ENCODE measurements around the gene WFDC10B.

GRCh38 chr20:45704969-45705637 lies at the start of gene WFDC10B:
- no peak for TF ChIP-seq POLR2AphosphoS5 (IDR thresholded peaks at IDR 0.05; ENCODE audit: low read depth, low read length)
- no peak for TF ChIP-seq REST (IDR thresholded peaks at IDR 0.05; ENCODE audit: insufficient read depth in 1 of 2, low read depth in 2 of 2, low read length in 2 of 2)
- no peak for TF ChIP-seq SIN3A (IDR thresholded peaks at IDR 0.05; ENCODE audit: borderline replicate concordance, insufficient read depth, low read length)
